K562 (cell line): ENCODE data around the gene E2F1. TPM values are rescaled to one million over a fixed set of nuclear protein-coding genes. Genes with fewer than 3 reads are reported as not detected.

Source experiments
- MAFK ChIP-seq: IDR thresholded peaks from 2 replicates; pipeline ENCODE4 v1.6.1; 2011; ENCODE audit warnings: low read length, improper control_type of control experiment
- SNIP1 ChIP-seq: fragments of 450-650 bp; IDR thresholded peaks from 2 replicates; pipeline ENCODE4 v1.7.1; 2017; ENCODE audit warnings: low read depth, mild to moderate bottlenecking
- polyA plus RNA-seq, 8 experiments: library from polyadenylated mRNA; depleted of rRNA in 4 of 8; stranded (reverse) in 5 of 8; unstranded in 3 of 8; fragments of >200 nt; fragmentation: Nextera tagmentation in 2 of 8; fragmentation: Illumina TruSeq in 1 of 8; extraction: Ambion mirVana in 2 of 8; extraction: Trizol in 1 of 8; gene quantifications; 2 replicates each; pipeline versions ENCODE4 v1.2.1 to v1.2.3, GENCODE V29; 2011 to 2014; ENCODE audit warnings: inconsistent platforms in 1 of 8, missing spikeins in 1 of 8
- total RNA-seq, 7 experiments: library from RNA; depleted of rRNA in 6 of 7; stranded (reverse); fragments of >200 nt in 6 of 7; fragmentation: Illumina TruSeq in 2 of 7; extraction: Trizol in 2 of 7; gene quantifications; 2 replicates each; pipeline versions ENCODE4 v1.2.1 to v1.2.3, GENCODE V29; 2011 to 2021; ENCODE audit warnings: low replicate concordance in 1 of 7
- TF ChIP-seq, protein P1 (sequence below), 2 experiments: fragments of 450-650 bp; conservative IDR thresholded peaks; 2 replicates each; pipeline ENCODE4 v1.6.1; 2017; ENCODE audit warnings: mild to moderate bottlenecking in 2 of 2, moderate library complexity in 2 of 2
- TF ChIP-seq, protein P2 (sequence below): fragments of 200-800 bp; sonication (Bioruptor generic); IDR thresholded peaks from 2 replicates; pipeline ENCODE4 v1.6.1; 2016; ENCODE audit warnings: missing genetic modification characterization, missing compliant biosample characterization
- TF ChIP-seq, protein P3 (sequence below), 2 experiments: fragments of 450-650 bp; formaldehyde crosslinking in 1 of 2; IDR thresholded peaks; 2 replicates each; pipeline versions ENCODE4 v1.4.0 to v1.6.1; 2014 to 2020; ENCODE audit warnings: mild to moderate bottlenecking in 2 of 2, borderline replicate concordance in 1 of 2, low read depth in 1 of 2

The E2F1 gene
- total and polyA plus RNA-seq, 9 of the 15 experiments (the other 6 are each of a cell fraction or from before 2014, with no cell fraction given), result 0.14 to 30.6 (median 13.1) TPM

DNA sequence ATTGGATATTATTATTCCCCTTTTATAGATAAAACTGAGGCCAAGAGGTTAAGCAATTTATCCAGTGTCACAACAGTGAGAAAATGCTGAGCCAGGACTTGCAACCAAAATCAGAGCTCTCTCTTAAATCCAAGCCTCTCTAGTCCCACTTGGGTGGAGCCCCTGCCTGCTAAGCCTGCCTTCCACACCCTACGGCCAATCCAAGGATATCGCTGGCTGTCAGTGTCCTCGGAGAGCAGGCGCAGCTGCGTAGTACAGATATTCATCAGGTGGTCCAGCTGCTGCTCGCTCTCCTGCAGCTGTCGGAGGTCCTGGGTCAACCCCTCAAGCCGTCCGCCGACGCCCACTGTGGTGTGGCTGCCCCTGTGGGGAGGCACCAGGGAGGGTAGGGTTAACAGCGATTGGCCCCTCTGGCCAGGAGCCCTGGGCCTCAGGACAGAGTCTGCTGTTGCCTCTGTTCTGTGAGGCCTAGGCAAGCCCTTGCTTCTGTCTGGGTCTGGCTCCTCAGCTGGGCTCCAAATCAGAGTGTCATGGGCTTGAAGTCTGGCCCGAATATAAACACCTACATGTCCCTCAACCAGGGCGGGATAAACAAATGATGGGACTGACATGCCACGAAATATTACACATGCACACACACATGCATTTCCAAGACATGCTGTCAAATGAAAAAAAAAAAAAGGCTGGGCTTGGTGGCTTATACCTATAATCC, 8.0 kb downstream of the E2F1 start (continued):
- TF ChIP-seq, protein P1, sequence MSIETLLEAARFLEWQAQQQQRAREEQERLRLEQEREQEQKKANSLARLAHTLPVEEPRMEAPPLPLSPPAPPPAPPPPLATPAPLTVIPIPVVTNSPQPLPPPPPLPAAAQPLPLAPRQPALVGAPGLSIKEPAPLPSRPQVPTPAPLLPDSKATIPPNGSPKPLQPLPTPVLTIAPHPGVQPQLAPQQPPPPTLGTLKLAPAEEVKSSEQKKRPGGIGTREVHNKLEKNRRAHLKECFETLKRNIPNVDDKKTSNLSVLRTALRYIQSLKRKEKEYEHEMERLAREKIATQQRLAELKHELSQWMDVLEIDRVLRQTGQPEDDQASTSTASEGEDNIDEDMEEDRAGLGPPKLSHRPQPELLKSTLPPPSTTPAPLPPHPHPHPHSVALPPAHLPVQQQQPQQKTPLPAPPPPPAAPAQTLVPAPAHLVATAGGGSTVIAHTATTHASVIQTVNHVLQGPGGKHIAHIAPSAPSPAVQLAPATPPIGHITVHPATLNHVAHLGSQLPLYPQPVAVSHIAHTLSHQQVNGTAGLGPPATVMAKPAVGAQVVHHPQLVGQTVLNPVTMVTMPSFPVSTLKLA (conservative IDR thresholded peaks at IDR 0.05), result no peak
- TF ChIP-seq SNIP1, result no peak
- TF ChIP-seq, protein P2, sequence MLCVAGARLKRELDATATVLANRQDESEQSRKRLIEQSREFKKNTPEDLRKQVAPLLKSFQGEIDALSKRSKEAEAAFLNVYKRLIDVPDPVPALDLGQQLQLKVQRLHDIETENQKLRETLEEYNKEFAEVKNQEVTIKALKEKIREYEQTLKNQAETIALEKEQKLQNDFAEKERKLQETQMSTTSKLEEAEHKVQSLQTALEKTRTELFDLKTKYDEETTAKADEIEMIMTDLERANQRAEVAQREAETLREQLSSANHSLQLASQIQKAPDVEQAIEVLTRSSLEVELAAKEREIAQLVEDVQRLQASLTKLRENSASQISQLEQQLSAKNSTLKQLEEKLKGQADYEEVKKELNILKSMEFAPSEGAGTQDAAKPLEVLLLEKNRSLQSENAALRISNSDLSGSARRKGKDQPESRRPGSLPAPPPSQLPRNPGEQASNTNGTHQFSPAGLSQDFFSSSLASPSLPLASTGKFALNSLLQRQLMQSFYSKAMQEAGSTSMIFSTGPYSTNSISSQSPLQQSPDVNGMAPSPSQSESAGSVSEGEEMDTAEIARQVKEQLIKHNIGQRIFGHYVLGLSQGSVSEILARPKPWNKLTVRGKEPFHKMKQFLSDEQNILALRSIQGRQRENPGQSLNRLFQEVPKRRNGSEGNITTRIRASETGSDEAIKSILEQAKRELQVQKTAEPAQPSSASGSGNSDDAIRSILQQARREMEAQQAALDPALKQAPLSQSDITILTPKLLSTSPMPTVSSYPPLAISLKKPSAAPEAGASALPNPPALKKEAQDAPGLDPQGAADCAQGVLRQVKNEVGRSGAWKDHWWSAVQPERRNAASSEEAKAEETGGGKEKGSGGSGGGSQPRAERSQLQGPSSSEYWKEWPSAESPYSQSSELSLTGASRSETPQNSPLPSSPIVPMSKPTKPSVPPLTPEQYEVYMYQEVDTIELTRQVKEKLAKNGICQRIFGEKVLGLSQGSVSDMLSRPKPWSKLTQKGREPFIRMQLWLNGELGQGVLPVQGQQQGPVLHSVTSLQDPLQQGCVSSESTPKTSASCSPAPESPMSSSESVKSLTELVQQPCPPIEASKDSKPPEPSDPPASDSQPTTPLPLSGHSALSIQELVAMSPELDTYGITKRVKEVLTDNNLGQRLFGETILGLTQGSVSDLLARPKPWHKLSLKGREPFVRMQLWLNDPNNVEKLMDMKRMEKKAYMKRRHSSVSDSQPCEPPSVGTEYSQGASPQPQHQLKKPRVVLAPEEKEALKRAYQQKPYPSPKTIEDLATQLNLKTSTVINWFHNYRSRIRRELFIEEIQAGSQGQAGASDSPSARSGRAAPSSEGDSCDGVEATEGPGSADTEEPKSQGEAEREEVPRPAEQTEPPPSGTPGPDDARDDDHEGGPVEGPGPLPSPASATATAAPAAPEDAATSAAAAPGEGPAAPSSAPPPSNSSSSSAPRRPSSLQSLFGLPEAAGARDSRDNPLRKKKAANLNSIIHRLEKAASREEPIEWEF (CRISPR knock-in tag), result no peak
- no peak for TF ChIP-seq MAFK
- TF ChIP-seq, protein P3, sequence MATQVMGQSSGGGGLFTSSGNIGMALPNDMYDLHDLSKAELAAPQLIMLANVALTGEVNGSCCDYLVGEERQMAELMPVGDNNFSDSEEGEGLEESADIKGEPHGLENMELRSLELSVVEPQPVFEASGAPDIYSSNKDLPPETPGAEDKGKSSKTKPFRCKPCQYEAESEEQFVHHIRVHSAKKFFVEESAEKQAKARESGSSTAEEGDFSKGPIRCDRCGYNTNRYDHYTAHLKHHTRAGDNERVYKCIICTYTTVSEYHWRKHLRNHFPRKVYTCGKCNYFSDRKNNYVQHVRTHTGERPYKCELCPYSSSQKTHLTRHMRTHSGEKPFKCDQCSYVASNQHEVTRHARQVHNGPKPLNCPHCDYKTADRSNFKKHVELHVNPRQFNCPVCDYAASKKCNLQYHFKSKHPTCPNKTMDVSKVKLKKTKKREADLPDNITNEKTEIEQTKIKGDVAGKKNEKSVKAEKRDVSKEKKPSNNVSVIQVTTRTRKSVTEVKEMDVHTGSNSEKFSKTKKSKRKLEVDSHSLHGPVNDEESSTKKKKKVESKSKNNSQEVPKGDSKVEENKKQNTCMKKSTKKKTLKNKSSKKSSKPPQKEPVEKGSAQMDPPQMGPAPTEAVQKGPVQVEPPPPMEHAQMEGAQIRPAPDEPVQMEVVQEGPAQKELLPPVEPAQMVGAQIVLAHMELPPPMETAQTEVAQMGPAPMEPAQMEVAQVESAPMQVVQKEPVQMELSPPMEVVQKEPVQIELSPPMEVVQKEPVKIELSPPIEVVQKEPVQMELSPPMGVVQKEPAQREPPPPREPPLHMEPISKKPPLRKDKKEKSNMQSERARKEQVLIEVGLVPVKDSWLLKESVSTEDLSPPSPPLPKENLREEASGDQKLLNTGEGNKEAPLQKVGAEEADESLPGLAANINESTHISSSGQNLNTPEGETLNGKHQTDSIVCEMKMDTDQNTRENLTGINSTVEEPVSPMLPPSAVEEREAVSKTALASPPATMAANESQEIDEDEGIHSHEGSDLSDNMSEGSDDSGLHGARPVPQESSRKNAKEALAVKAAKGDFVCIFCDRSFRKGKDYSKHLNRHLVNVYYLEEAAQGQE (IDR thresholded peaks at IDR 0.05; ENCODE audit: borderline replicate concordance), result no peak
- TF ChIP-seq, protein P3 (CRISPR knock-in tag; IDR thresholded peaks at IDR 0.05; ENCODE audit: low read depth), result no peak
